Astrocyte of the cerebellum (primary cell): ENCODE data around the gene HADHB.
A peak's percentile ranks its signal among the peaks of the same experiment; 100 is the strongest.
"Not testable (repeated sequence)": the region's sequence is repeated elsewhere in the genome, so short reads cannot be mapped to it uniquely, and the experiment has no call there.

Source experiments
- DNase-seq: peaks from one replicate; pipeline ENCODE4 v3.0.0-alpha.2; 2011; ENCODE audit warnings: low read depth
- H3K4me3 ChIP-seq: 2 replicates; pipeline ENCODE4 v1.5.1; 2011; ENCODE audit warnings: mild to moderate bottlenecking, low read depth, low read length, moderate library complexity
- in situ Hi-C: cut with HindIII; loops from 2 replicates; pipeline ENCODE4 v1.10.0; 2017; ENCODE audit warnings: low sequenced_read_pairs
- TF ChIP-seq, protein P1 (sequence below): IDR thresholded peaks from 2 replicates; pipeline ENCODE4 v1.5.1; 2012; ENCODE audit warnings: low read length, low read depth, moderate library complexity, mild to moderate bottlenecking; ENCODE audit errors: missing control alignments

Gene HADHB

DNA sequence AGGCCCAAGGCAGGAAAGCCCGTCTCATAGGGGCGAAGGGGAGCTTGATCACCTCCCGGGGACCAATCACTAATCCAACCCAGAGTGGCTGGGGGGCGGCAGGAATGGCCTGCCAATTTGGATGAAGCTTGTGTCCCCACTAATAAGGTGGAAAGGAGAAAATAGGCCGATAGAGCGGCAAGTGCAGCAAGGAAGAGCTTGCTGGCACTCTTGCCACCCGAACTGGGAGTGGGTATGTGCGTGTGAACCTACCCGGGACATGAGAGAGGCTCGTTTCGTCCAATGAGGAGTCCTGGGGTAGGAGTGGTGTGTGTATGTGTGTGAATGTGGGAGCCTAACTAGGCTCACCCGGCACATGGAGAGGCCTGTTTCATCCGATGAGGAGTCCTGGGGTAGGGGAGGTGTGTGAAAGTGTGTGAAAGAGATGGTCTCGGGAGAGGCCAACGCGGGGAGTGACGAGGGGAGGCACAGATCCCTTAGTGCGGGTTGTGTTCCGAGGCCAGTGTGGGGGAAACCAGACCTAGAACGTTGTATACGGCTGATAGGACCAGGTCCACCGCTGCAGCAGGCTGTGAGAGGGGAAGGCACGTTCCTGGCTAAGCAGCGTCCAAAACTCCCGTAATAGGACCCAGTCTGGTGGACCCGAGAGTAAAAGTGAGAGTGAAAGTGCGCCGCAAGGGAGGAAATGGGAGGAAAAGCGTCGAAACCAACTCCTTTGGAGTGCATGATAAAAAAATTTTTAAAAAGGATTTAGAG lies 54.1 kb downstream of the HADHB start:
- peak; percentile 27 for DNase-seq
- in situ Hi-C loops: no loop called here
- H3K4me3 ChIP-seq: peak overlapping the region; percentile 36
- TF ChIP-seq, protein P1, sequence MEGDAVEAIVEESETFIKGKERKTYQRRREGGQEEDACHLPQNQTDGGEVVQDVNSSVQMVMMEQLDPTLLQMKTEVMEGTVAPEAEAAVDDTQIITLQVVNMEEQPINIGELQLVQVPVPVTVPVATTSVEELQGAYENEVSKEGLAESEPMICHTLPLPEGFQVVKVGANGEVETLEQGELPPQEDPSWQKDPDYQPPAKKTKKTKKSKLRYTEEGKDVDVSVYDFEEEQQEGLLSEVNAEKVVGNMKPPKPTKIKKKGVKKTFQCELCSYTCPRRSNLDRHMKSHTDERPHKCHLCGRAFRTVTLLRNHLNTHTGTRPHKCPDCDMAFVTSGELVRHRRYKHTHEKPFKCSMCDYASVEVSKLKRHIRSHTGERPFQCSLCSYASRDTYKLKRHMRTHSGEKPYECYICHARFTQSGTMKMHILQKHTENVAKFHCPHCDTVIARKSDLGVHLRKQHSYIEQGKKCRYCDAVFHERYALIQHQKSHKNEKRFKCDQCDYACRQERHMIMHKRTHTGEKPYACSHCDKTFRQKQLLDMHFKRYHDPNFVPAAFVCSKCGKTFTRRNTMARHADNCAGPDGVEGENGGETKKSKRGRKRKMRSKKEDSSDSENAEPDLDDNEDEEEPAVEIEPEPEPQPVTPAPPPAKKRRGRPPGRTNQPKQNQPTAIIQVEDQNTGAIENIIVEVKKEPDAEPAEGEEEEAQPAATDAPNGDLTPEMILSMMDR: no peak

DNA sequence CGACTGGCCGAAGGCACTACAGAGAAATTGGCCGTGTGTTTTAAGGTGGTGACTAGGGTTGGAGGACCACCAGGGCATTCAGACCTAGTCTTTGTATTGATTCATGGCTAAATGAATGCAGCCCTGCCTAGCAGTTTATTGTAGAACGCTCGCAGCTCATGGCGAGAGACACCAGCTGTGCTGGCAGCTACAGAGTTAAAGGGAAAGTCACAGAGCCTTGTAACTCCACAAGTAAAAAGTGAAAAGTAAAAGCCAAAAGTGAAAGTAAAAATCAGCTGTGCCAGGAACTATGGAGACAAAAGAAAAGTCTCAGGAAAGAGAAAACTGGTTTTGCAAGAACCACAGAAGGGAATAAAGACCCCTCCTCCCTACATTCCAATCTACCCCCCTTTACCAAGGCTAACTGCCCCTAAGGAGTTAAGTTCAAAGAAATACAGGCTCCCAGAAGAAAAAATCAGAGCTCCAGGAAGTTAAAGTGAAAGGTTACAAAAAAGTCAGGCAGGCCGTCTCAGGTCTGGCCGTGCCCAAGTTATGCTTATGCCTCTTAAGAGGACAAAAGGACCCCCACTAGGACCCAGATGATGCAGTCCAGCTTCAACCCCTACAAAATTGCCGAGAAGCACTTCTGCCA lies 54.8 kb downstream of the HADHB start:
- DNase-seq: peak; percentile 59
- H3K4me3 ChIP-seq: peak overlapping the region; percentile 36
- TF ChIP-seq, protein P1: no peak
- in situ Hi-C loops: no loop called here

DNA sequence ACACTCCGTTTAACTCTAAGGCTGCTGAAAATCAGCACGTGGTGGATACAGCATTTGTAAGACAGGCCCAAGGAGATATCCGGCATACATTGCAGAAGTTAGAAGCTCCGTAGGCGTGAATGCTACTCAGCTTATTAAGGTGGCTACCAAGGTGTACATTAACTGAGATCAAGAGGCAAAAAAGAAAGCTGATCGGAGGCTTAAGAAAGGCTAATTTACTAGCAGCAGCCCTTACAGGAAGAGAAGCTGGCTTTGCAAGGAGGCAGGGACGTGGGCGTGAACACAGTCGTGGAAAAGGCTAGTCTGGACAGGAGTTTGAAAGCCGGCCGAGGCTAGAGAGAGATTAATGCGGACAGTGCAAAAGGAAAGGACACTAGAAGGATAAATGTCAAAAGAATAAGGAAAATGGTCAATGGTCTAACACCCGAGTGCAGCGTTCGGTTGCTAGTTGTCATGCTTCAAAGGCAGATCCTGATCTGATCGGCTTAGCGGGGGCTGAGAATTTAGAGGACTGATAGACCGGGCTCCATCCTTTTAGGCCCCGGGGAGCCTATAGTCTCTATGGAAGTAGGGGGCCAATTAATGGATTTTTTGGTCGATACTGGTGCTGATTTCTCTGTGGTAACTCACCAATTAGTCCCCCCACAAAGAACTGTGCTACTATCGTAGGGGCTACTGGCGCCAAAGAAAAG lies 55.6 kb downstream of the HADHB start:
- in situ Hi-C loops: no loop called here
- TF ChIP-seq, protein P1: no peak
- peak overlapping the region; percentile 36 for H3K4me3 ChIP-seq
- DNase-seq: no peak

DNA sequence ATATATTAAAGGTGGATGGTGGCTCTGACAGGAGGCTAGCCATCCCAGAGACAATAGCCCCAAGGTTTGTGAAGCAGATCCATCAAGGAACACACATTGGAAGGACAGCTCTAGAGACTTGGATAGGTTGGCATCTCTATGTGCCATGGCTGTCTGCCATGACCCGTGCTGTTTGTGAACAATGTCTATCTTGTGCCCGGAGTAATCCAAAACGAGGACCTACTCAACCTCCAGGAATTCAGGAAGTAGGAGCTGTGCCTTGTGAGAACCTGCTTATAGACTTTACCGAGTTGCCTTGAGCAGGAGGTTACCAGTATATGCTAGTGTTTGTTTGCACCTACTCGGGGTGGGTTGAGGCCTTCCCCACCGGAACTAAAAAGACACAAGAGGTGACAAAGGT lies 58.1 kb downstream of the HADHB start:
- no peak for DNase-seq
- TF ChIP-seq, protein P1: no peak
- no peak overlapping the region for H3K4me3 ChIP-seq
- in situ Hi-C loops: no loop called here

DNA sequence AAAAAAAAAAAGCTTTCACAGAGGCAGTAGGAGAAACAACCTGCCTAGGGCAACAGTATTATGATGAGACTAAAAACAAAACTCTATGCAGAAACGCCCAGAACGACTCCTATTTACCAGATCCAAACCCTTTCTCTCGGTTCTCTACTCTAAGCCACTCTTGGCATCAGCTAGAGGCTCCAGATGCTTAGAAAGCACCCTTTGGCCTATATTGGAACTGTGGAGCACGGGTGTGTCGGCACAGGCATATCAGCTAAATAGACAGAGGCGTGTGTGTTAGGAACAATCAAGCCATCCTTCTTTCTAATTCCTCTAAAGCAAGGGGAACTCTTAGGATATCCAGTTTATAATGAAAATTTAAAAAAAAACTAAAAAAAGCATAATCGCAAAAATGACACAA lies 60.4 kb downstream of the HADHB start:
- in situ Hi-C loops, H3K4me3 ChIP-seq, DNase-seq: not testable (repeated sequence)

DNA sequence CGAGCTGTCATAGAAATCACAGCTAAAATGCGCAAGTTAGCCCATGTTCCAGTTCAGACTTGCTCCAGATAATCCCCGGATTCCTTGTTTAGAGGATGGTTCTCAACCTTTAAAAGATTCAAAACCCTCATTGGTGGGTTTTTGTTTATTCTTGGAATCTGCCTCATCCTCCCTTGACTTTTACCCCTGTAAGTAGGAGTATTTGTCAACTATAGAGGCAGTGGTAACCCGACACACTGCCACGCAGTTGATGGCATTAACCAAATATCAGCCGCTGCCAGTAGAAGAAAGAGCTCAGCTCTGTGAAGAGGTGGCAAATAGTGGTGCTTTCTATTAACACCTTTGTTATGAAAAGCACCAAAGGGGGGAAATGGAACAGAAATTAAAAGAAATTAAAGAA lies 60.8 kb downstream of the HADHB start:
- DNase-seq: no peak
- in situ Hi-C loops: no loop called here
- TF ChIP-seq, protein P1: no peak
- no peak overlapping the region for H3K4me3 ChIP-seq

DNA sequence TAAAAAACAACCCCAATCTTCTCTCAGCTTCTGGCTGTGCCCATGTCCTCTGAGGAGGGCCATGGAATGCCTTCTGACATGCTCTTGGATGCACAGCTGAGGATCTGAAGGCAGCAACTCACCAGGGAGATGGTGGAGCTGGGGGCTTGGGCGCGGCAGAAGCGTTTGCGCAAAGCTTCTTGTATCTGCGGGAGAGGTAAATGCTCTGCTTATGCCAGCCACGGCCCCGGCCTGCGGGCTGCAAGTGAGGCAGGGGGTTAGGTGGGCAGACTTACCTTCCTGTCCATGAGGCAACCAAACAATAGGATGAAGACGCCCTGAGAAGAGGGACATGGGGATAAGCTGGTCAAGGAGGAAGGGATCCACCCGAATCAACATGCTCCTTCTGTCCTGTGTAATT lies 65.2 kb downstream of the HADHB start:
- in situ Hi-C loops: no loop called here
- no peak for DNase-seq
- no peak overlapping the region for H3K4me3 ChIP-seq
- TF ChIP-seq, protein P1: no peak
